Activated T-cell treated with anti-CD3 and anti-CD28 coated beads, Interleukin-2, amount 50 U/mL, for 4 hours (primary cell): ENCODE results near the gene UBE2D4. TPM values are rescaled to one million over a fixed set of nuclear protein-coding genes. Genes with fewer than 3 reads are reported as not detected.
"Not testable (repeated sequence)": the region's sequence is repeated elsewhere in the genome, so short reads cannot be mapped to it uniquely, and the experiment has no call there.

Experiments
- ATAC-seq, 2 donors: fragments of 200-7000 bp; cut with Tn5 transposase; one replicate each; pipeline ENCODE4 v1.10.0; 2021
- DNase-seq: peaks from one replicate; pipeline ENCODE4 v3.0.0-alpha.2; 2020
- H3K27me3 Mint-ChIP-seq: one replicate; pipeline ENCODE4 v1.8.0; 2021; ENCODE audit warnings: low read depth, mixed read lengths
- H3K36me3 Mint-ChIP-seq: one replicate; pipeline ENCODE4 v1.8.0; 2022; ENCODE audit warnings: mixed read lengths; ENCODE audit not compliant: insufficient read depth
- H3K4me1 Mint-ChIP-seq: one replicate; pipeline ENCODE4 v1.8.0; 2021; ENCODE audit warnings: low read depth, mixed read lengths
- H3K4me3 Mint-ChIP-seq: one replicate; pipeline ENCODE4 v1.8.0; 2021; ENCODE audit warnings: mild to moderate bottlenecking, moderate library complexity, mixed read lengths
- H3K9me3 Mint-ChIP-seq: one replicate; pipeline ENCODE4 v1.8.0; 2021; ENCODE audit warnings: mixed read lengths
- total RNA-seq, 3 donors: library from RNA; stranded (reverse); gene quantifications; one replicate each; pipeline ENCODE4 v1.2.1, GENCODE V29; 2021

The UBE2D4 gene
- total RNA-seq, 3 donors from 2014 or later = 20.9 to 25.8 (median 22.7) TPM

- H3K9me3 Mint-ChIP-seq, H3K27me3 Mint-ChIP-seq, H3K4me1 Mint-ChIP-seq, DNase-seq, H3K4me3 Mint-ChIP-seq, H3K36me3 Mint-ChIP-seq, ATAC-seq: not testable (repeated sequence)
Measured at GRCh38 chr7:43969586-43969985, 43.4 kb downstream of the UBE2D4 start.

- H3K36me3 Mint-ChIP-seq, H3K4me3 Mint-ChIP-seq, H3K9me3 Mint-ChIP-seq, DNase-seq, H3K4me1 Mint-ChIP-seq, ATAC-seq, H3K27me3 Mint-ChIP-seq: not testable (repeated sequence)
Measured at GRCh38 chr7:43970698-43971097, 44.5 kb downstream of the UBE2D4 start.

GRCh38 chr7:43974033-43974573, 47.9 kb downstream of the UBE2D4 start:
- ATAC-seq, H3K36me3 Mint-ChIP-seq, H3K4me3 Mint-ChIP-seq, H3K9me3 Mint-ChIP-seq, H3K27me3 Mint-ChIP-seq, H3K4me1 Mint-ChIP-seq, DNase-seq: not testable (repeated sequence)

- ATAC-seq, H3K4me1 Mint-ChIP-seq, H3K36me3 Mint-ChIP-seq, H3K4me3 Mint-ChIP-seq, DNase-seq, H3K27me3 Mint-ChIP-seq, H3K9me3 Mint-ChIP-seq: not testable (repeated sequence)
Measured at GRCh38 chr7:43974725-43975482, 48.7 kb downstream of the UBE2D4 start.

GRCh38 chr7:43977525-43977924, 51.3 kb downstream of the UBE2D4 start:
- H3K27me3 Mint-ChIP-seq = no peaks in the 10 kb centered on the region
- H3K36me3 Mint-ChIP-seq = peaks cover 2% of the 10 kb centered on the region
- no peaks in the 10 kb centered on the region for H3K9me3 Mint-ChIP-seq
- no peak for DNase-seq
- no peak overlapping the region for H3K4me3 Mint-ChIP-seq
- no peak for ATAC-seq
- no peaks in the 10 kb centered on the region for H3K4me1 Mint-ChIP-seq

GRCh38 chr7:43978102-43978501, 51.9 kb downstream of the UBE2D4 start:
- not testable (repeated sequence) for H3K36me3 Mint-ChIP-seq, H3K4me1 Mint-ChIP-seq, H3K9me3 Mint-ChIP-seq, H3K4me3 Mint-ChIP-seq, DNase-seq, ATAC-seq, H3K27me3 Mint-ChIP-seq

GRCh38 chr7:43982848-43983247, 56.6 kb downstream of the UBE2D4 start:
- not testable (repeated sequence) for ATAC-seq, H3K27me3 Mint-ChIP-seq, H3K4me1 Mint-ChIP-seq, H3K36me3 Mint-ChIP-seq, H3K9me3 Mint-ChIP-seq, DNase-seq, H3K4me3 Mint-ChIP-seq

- DNase-seq, H3K4me3 Mint-ChIP-seq, H3K4me1 Mint-ChIP-seq, H3K9me3 Mint-ChIP-seq, H3K27me3 Mint-ChIP-seq, H3K36me3 Mint-ChIP-seq, ATAC-seq: not testable (repeated sequence)
Measured at GRCh38 chr7:43983736-43984135, 57.5 kb downstream of the UBE2D4 start.

GRCh38 chr7:43985904-43986864, 59.9 kb downstream of the UBE2D4 start:
- not testable (repeated sequence) for H3K4me1 Mint-ChIP-seq, H3K27me3 Mint-ChIP-seq, H3K36me3 Mint-ChIP-seq, H3K9me3 Mint-ChIP-seq
- DNase-seq = peak; percentile 89
- H3K4me3 Mint-ChIP-seq = peak overlapping the region; percentile 13
- ATAC-seq = peak; percentile 90

GRCh38 chr7:43987476-43987875, 61.2 kb downstream of the UBE2D4 start:
- not testable (repeated sequence) for H3K4me3 Mint-ChIP-seq

GRCh38 chr7:43990011-43990585, 63.9 kb downstream of the UBE2D4 start:
- not testable (repeated sequence) for H3K4me3 Mint-ChIP-seq, H3K36me3 Mint-ChIP-seq, H3K4me1 Mint-ChIP-seq, H3K27me3 Mint-ChIP-seq, H3K9me3 Mint-ChIP-seq, DNase-seq, ATAC-seq

More at GRCh38 chr7:43987476-43987875, 61.2 kb downstream of the UBE2D4 start:
- not testable (repeated sequence) for DNase-seq, ATAC-seq, H3K36me3 Mint-ChIP-seq, H3K27me3 Mint-ChIP-seq, H3K4me1 Mint-ChIP-seq, H3K9me3 Mint-ChIP-seq

GRCh38 chr7:43990829-43991228, 64.6 kb downstream of the UBE2D4 start:
- not testable (repeated sequence) for H3K4me1 Mint-ChIP-seq, H3K36me3 Mint-ChIP-seq, H3K4me3 Mint-ChIP-seq, DNase-seq, ATAC-seq, H3K27me3 Mint-ChIP-seq, H3K9me3 Mint-ChIP-seq

GRCh38 chr7:43992896-43993295, 66.7 kb downstream of the UBE2D4 start:
- H3K4me3 Mint-ChIP-seq, H3K36me3 Mint-ChIP-seq, H3K9me3 Mint-ChIP-seq, H3K4me1 Mint-ChIP-seq, ATAC-seq, H3K27me3 Mint-ChIP-seq, DNase-seq: not testable (repeated sequence)

GRCh38 chr7:43994681-43995080, 68.4 kb downstream of the UBE2D4 start:
- ATAC-seq, H3K4me1 Mint-ChIP-seq, H3K36me3 Mint-ChIP-seq, DNase-seq, H3K4me3 Mint-ChIP-seq, H3K9me3 Mint-ChIP-seq, H3K27me3 Mint-ChIP-seq: not testable (repeated sequence)
